Thyroid gland (tissue), 4 donors: ENCODE data around the gene RAB6A. TPM values are rescaled to one million over a fixed set of nuclear protein-coding genes. Genes with fewer than 3 reads are reported as not detected.
A peak's percentile ranks its signal among the peaks of the same experiment; 100 is the strongest.

Experiments
- DNase-seq, 2 donors: peaks; one replicate each; pipeline ENCODE4 v3.0.0-alpha.2; 2019
- H3K27ac ChIP-seq, 3 donors: fragments of 200-600 bp; sonication (generic); 1 replicate in 2 of 3; 2 replicates in 1 of 3; pipeline ENCODE4 v1.5.1; 2016 to 2019; ENCODE audit warnings: mild to moderate bottlenecking in 1 of 3, moderate library complexity in 1 of 3
- H3K27me3 ChIP-seq: fragments of 200-600 bp; sonication (generic); one replicate; pipeline ENCODE4 v1.5.1; 2019
- H3K36me3 ChIP-seq, 2 donors: fragments of 200-600 bp; sonication (generic); one replicate each; pipeline ENCODE4 v1.5.1; 2016 to 2019
- H3K4me1 ChIP-seq, 2 donors: fragments of 200-600 bp; sonication (generic); one replicate each; pipeline ENCODE4 v1.5.1; 2017 to 2019
- H3K4me3 ChIP-seq, 3 donors: fragments of 200-600 bp; sonication (generic); replicated peaks in 1 of 3; 1 replicate in 2 of 3; 2 replicates in 1 of 3; pipeline ENCODE4 v1.5.1; 2016; ENCODE audit warnings: mild to moderate bottlenecking in 1 of 3
- H3K9me3 ChIP-seq: fragments of 200-600 bp; sonication (generic); one replicate; pipeline ENCODE4 v1.5.1; 2017
- POLR2A ChIP-seq, 2 donors: fragments of 450-650 bp; IDR thresholded peaks; one replicate each; pipeline ENCODE4 v1.6.1; 2017; ENCODE audit warnings: antibody characterized with exemption in 2 of 2, mild to moderate bottlenecking in 2 of 2, moderate library complexity in 1 of 2
- WGBS, 2 donors: methylation state at CpG; one replicate each; pipeline ENCODE4 v1.1.5; 2017; 5-methylcytosine and 5-hydroxymethylcytosine counted together
- intact Hi-C: fragments of 100-400 bp; cut with DNase I; formaldehyde crosslinking; loops from one replicate; pipeline ENCODE4 v1.15.1; 2023
- total RNA-seq, 4 donors: library from RNA; depleted of rRNA; stranded (reverse); fragments of >200 nt; gene quantifications; one replicate each; pipeline ENCODE4 v1.2.3, GENCODE V29; 2016
- TF ChIP-seq, protein P1 (sequence below), 6 experiments: fragments of 200-600 bp in 3 of 6; fragments of 450-650 bp in 3 of 6; sonication (generic) in 3 of 6; IDR thresholded peaks; one replicate each; pipeline ENCODE4 v1.5.1; 2016 to 2019; ENCODE audit warnings: antibody characterized with exemption in 6 of 6, mild to moderate bottlenecking in 2 of 6, inconsistent platforms in 1 of 6, moderate library complexity in 1 of 6

Gene RAB6A
- total RNA-seq, 4 donors from 2014 or later: 131 to 191 (median 178) TPM

- H3K27ac ChIP-seq: no peak overlapping the region
- intact Hi-C loops: no loop called here
- 97 to 98% methylated on average over 3 of the region's 3 CpGs for WGBS, 2 donors
- TF ChIP-seq POLR2A (IDR thresholded peaks at IDR 0.05): no peak
- TF ChIP-seq, protein P1, sequence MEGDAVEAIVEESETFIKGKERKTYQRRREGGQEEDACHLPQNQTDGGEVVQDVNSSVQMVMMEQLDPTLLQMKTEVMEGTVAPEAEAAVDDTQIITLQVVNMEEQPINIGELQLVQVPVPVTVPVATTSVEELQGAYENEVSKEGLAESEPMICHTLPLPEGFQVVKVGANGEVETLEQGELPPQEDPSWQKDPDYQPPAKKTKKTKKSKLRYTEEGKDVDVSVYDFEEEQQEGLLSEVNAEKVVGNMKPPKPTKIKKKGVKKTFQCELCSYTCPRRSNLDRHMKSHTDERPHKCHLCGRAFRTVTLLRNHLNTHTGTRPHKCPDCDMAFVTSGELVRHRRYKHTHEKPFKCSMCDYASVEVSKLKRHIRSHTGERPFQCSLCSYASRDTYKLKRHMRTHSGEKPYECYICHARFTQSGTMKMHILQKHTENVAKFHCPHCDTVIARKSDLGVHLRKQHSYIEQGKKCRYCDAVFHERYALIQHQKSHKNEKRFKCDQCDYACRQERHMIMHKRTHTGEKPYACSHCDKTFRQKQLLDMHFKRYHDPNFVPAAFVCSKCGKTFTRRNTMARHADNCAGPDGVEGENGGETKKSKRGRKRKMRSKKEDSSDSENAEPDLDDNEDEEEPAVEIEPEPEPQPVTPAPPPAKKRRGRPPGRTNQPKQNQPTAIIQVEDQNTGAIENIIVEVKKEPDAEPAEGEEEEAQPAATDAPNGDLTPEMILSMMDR (IDR thresholded peaks at IDR 0.05): peak in 4 of 6 experiments; percentile 6 to 40 (median 18)
- H3K4me3 ChIP-seq: no peak overlapping the region
- no peaks in the 10 kb centered on the region for H3K27me3 ChIP-seq
- peaks cover under 1 to 3% of the 10 kb centered on the region in 2 donors for H3K4me1 ChIP-seq
- no peaks in the 10 kb centered on the region for H3K36me3 ChIP-seq
- DNase-seq: peak in 1 of 2 donors; percentile 22
- H3K9me3 ChIP-seq: no peaks in the 10 kb centered on the region
Observed at GRCh38 chr11:73729594-73730206, 31.2 kb downstream of the RAB6A start.

GRCh38 chr11:73728000-73728399 is 32.9 kb downstream of the RAB6A start:
- DNase-seq: no peak
- Histone ChIP-seq H3K36me3 (no peaks in the 10 kb centered on the region), H3K4me3 (no peak overlapping the region), H3K27ac (no peak overlapping the region), H3K27me3 (no peaks in the 10 kb centered on the region), H3K9me3 (no peaks in the 10 kb centered on the region), H3K4me1 (no peaks in the 10 kb centered on the region)
- 95% methylated on average over 2 of the region's 2 CpGs for WGBS, 2 donors
- intact Hi-C loops: no loop called here
- no peak for TF ChIP-seq POLR2A (IDR thresholded peaks at IDR 0.05)
- TF ChIP-seq, protein P1 (IDR thresholded peaks at IDR 0.05): no peak

- no peaks in the 10 kb centered on the region for H3K4me1 ChIP-seq
- H3K27me3 ChIP-seq: no peaks in the 10 kb centered on the region
- TF ChIP-seq, protein P1 (IDR thresholded peaks at IDR 0.05): no peak
- no peak for TF ChIP-seq POLR2A (IDR thresholded peaks at IDR 0.05)
- no peak for DNase-seq
- no peaks in the 10 kb centered on the region for H3K36me3 ChIP-seq
- no peak overlapping the region for H3K27ac ChIP-seq
- intact Hi-C loops: no loop called here
- WGBS, 2 donors: 92 to 93% methylated on average over 2 of the region's 2 CpGs
- no peaks in the 10 kb centered on the region for H3K9me3 ChIP-seq
- no peak overlapping the region for H3K4me3 ChIP-seq
Observed at GRCh38 chr11:73726825-73727224, 34.0 kb downstream of the RAB6A start.

DNA sequence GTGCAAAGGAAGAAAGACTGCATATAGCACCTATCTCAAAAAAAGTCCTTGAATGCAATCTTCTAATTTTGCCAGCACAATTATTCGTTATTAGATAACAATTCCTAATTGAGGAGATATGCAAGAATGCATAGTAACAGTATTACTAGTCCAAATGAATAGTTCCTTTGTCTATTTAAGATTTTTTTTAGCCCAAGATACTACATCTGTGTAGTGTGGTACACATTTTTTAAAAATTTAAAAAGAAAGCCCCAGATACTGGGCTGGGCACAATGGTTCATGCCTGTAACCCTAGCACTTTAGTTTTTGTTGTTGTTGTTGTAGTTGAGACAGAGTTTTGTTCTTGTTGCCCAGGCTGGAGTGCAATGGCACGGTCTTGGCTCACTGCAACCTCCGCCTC is 43.7 kb downstream of the RAB6A start:
- Histone ChIP-seq H3K9me3 (no peaks in the 10 kb centered on the region), H3K27me3 (no peaks in the 10 kb centered on the region), H3K4me1 (peaks cover 6 to 12% of the 10 kb centered on the region in 2 donors), H3K4me3 (no peak overlapping the region), H3K36me3 (peaks cover 0 to 9% of the 10 kb centered on the region in 2 donors), H3K27ac (peak overlapping the region in 1 of 3 donors; percentile 2)
- no peak for TF ChIP-seq POLR2A (IDR thresholded peaks at IDR 0.05)
- intact Hi-C loops: no loop called here
- no peak for DNase-seq
- WGBS, 2 donors: 78 to 92% methylated on average over 3 of the region's 3 CpGs

DNA sequence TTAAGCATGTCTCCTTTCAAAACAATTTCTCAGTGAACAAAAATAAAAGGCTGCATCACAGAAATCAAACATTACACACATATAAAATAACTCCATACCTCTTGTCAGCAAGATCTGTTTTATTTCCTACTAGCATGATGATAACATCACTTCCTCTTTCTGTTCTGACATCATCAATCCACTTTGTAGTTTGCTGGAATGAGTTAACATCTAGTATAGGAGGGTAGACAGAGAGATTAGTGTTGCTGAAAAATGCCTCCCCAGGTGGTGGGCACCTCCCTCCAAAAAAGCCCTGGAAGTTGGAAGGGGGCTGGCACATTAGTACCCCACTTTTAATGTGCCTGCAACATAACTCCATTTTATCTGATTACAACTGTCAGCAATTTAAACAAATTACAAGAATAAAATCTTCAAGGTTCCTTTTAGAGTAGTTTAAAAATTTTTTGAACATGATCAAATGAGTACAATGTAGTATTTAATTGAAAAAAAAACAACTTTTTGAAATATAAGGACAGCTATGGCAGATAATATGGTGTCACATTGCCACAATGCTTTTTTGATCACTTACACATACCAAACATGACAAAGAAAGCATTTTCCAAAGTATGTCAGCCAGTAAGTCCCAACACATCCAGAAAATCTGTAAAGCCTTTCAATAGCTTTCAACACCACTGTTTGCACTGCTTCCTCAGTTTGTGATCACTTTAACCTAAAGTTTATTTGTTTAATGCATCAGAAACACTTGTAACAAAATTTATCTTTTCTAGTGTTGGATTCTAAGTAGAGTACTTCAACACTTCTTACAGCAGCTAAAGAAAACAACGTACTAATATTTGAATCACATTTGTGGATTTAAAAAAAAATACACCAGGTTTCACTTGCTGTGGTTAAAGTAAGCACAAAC is 44.5 kb downstream of the RAB6A start:
- intact Hi-C loops: no loop called here
- peaks cover 0 to 9% of the 10 kb centered on the region in 2 donors for H3K36me3 ChIP-seq
- WGBS, 2 donors: 41 to 47% methylated on average over 1 of the region's 1 CpG
- peak overlapping the region in 1 of 3 donors; percentile 2 for H3K27ac ChIP-seq
- H3K4me3 ChIP-seq: no peak overlapping the region
- H3K27me3 ChIP-seq: no peaks in the 10 kb centered on the region
- peaks cover 6 to 12% of the 10 kb centered on the region in 2 donors for H3K4me1 ChIP-seq
- TF ChIP-seq, protein P1 (IDR thresholded peaks at IDR 0.05): no peak
- TF ChIP-seq POLR2A (IDR thresholded peaks at IDR 0.05): no peak
- no peak for DNase-seq
- H3K9me3 ChIP-seq: no peaks in the 10 kb centered on the region
